OCI-M1 (cell line): ENCODE measurements around the gene ACVRL1.

Experiments
- DNase-seq: peaks from one replicate; lab custom pipeline; 2025; lab: John Stamatoyannopoulos, UW

ACVRL1 gene

DNA sequence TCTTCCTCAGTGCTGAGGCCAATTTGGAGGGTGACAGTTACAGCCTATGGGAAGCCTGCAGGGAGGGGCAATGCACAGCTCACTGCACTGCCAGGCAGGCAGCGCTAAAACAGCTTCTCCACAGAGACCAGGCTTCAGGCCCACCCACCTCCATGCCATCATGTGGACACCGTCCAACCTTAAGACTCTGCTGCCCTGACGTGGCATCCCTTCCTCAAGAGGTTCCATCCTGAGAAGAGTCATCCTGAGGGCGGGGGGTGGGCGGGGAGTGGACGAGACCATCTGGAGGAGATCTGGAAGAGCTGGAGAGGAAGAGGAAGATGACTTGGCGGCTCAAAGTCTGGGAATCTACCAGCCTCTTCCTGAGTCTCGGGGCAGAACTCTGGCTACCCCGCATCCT, 8.4 kb upstream of the ACVRL1 start:
- DNase-seq, result no peak

DNA sequence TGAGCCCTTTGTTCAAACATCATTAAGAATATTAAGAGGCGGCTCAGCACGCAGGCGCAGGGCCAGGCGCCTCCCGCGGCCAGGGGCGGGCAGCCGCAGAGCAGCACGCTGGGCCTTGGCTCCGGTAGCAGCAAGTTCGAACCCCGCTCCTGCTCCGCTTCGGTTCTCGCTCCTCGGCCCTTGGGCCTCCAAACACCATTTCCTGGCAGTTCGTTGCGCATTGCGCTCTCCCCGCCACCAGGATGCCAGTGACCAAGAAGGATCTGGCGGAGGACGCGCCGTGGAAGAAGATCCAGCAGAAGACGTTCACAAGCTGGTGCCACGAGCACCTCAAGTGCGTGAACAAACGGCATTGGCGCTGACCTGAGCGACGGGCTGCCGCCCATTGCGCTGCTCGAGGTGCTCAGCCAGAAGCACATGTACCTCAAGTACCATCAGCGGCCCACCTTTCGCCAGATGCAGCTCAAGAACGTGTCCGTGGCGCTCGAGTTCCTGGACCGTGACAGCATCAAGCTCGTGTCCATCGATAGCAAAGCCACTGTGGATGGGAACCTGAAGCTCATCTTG, 6.9 kb upstream of the ACVRL1 start:
- no peak for DNase-seq

DNA sequence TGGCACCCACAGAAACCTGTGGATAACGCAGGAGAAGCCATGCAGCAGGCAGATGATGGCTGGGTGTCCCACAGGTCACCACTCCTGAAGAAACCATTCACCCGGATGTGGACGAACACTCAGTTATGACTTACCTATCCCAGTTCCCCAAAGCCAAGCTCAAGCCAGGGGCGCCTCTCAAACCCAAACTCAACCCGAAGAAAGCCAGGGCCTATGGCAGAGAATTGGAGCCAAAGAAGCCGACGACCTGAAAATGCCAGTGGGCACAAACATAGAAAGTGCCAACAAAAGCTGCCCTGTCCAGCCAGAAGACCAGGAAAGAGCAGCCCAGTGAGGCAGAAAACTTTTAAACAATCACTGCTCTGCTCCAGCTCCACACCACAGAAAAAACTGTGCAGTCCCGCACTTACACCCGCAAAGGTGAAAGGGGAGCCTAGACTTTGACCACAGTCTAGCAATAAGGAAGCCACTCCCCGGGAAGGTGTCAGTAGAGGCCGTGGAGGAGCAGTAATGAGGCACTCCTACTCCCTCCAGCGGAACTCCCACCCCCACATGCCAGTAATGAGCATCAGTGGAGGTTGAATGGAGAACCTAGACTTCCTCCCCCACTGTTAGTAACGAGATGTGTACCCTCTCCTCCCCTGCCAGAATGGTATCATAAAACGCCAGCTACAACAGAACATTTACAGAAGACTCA, 6.0 kb upstream of the ACVRL1 start:
- DNase-seq, result peak; percentile 11

DNA sequence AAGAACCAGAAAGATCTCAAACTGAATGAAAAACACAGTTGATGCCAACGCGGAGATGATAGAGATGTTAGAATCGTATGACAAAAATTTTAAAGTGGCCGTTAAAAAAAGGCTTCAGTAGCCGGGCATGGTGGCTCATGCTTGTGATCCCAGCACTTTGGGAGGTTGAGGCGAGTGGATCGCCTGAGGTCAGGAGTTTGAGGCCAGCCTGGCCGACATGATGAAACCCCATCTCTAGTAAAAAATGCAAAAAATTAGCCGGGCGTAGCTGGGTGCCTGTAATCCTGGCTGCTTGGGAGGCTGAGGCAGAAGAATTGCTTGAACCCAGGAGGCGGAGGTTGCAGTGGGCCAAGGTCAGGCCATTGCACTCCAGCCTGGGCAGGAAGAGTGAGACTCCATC, 5.4 kb upstream of the ACVRL1 start:
- DNase-seq, result no peak

DNA sequence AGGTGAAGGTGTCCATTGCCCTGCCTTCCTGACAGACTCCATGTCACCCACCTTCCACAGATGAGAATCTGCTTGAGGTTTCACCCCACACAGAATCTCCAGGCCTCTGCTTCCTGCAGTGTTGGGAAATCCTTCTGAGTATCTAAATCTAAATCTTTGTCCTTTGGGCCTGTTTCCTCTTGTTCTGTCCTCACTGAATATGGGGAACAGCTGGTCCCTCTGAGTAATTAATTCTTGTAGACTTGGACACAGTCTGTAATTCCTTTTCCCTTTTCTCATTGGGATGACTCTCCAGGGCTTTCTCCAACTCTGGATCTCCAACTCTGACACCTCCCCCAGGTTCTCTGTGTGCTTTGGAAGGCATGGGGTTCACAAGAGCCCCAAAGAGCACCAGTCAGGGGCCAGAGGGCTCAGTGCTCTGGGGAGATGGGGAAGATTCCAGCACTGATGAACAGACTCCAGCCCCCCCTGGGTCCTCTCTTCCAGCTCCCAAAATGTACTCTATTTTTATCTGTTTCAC, 2.3 kb upstream of the ACVRL1 start:
- DNase-seq, result peak; percentile 60

DNA sequence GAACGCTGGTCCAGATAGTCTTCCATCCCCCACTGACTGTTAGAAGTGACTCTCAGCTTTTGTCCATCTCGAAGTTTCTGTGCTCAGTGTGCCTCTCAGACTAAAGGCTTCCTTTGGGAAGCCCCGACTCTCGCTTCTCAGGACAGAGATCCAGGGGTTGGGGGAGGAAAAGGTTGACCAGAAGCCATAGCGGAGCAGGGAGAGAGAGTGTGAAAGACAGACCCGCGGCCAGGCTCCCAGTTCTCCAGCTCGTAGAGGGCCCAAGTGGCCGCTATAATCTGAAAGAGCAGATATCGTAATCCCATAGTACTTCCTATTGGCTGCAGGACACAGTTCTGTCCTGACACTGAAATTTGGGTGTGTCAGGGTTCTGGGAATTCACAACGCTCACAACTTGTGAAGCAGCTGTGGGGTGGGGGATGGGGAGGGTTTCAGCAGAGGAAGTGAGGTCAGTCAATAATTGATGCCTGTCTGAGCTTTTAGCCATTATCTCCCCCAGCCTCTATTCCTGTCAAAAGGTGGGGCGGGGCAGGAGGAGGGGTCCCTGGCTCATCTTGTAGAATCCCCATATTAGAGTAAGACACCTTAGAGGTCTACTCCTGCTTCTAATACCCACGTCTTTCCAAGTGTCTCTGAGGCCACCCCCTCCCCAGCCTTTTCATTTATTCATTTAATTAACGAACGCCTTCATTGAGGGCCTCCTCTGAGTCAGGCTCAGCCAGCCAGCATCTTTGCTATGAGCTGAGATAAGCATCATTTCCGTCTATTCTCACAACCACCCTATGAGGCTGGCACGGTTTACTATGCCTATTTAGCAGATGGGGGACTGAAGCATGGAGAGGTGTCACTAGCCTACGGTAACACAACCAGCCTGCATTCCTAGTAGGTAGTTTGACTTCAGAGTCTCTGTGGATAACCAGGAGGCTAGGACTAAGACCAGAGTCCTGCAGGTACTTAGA, 1.6 kb upstream of the ACVRL1 start:
- DNase-seq, result peak; percentile 96

DNA sequence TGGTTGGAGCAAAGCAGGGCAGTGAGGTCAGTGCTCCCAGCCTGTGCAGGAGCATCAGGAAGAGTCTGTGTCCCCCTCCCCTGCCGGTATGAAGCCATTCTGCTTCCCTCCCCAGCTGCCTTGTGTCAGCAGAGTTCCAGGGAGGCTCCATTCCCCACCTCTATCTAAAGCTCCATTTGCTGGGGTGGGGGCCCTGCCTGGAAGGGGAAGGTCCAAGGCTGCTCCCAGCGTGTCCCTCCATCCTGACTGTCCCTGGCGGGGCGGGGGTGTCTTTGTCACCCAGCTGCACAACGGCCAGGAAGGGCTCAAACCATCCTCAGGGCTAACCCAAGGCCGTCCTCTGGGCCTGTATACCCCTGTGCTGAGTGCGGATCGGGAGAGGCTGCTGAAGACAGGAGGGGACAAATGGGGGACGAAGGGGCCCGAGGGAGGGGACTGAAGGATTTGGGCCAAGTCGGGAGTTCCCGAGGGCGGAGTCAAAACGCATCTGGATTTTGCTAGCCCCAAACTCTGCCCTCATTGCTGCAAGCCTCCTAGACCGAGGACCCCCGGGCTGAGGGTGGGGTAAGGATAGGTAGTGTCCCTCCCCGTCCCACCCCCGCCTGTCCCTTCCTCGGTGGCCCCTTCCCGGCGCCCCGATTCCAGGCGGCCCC, 748 bp upstream of the ACVRL1 start:
- no peak for DNase-seq

DNA sequence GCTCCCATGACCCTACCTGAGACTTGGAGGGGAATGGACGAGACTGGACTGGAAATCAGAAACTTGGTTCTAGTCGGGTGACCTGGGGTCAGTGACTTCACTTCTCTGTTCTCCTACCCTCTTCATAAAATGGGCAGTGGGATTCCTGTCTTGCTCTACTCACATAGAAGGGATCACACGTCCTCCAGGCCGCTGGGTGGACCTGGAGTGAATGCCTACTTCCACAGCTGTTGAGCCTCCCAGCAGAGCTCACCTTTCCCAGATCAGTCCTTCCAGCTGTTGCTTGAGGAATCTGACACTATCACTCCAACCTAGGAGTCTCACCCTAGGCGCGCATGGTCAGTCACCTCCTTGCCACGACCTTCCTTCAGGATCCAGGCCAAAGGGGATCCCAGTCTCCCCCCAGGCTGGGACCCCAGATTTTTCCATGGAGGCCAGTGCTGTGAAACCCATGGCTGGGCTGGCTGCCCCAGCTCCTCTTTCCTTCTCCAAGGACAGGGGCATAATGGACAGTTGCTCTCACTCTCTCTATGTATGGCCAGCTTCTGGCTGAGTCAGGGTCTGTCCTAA, 637 bp downstream of the ACVRL1 start:
- DNase-seq, result no peak

DNA sequence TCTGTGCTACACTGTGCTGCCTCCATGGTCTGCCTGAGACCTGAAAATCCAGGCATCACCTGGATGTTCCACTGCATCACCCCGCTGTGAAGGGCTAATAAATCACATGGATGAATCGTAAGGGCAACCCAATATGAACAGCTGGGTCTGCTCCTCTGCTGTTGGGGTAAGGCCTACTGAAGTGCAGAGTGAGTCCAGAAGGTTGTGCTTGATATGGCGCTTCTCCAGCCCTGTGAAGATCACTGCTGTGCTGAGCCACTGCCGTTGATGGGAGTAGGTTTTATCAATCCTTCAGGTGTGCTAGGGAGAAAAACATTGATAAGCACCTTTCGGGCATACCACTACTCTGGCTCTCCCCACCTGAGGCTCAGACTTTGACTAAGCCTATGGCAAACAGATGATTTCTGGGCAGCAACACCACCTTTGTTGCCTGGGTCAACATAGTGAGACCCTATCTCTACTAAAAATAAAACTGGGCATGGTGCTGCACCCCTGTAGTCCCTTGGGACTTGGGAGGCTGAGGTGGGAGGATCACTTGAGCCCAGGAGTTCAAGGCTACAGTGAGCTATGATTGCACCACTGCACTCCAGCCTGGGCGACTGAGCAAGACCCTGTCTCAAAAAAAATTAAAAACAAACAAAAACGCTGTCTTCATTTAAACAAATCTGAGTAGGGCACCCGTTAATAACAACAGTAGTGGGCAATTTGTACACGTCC, 1.7 kb downstream of the ACVRL1 start:
- no peak for DNase-seq

DNA sequence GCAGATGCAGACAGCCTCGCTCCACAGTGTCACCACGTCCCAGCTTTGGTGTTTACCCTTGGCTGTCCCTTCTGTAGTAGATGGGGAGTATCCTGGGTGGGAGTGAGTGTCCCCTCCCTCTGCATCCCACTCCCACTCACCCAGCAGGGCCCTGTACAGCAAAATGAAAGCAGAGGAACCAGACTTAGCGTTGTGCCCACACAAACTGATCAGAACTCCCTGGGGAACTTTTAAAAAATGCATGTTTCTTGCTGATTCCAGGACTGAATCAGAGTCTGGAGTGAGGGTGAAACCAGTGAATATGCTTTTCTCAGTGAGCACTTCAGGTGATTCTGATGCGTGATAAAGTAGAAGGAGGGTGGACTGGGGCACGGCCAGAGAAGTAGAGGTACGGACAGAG, 2.9 kb downstream of the ACVRL1 start:
- DNase-seq, result no peak

DNA sequence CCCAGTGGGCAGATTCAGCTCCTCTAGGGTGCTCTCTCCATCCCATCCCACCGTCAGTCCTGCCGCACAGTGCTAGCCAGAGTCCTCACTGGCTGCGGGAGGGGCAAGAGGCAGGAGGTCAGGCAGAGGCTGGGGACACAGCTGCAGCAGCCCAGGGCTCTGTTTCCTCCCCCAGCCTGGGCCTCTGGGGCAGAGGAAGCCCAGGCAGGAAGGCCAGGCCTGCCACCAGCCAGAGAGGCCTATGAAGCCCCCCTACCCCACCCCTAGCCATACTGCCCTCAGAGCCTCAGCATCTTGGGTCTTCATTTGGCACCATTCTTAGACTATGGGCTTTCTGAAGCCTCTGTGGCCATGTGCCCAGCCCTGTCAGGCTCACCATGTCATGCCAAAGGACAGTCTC, 3.4 kb downstream of the ACVRL1 start:
- no peak for DNase-seq

DNA sequence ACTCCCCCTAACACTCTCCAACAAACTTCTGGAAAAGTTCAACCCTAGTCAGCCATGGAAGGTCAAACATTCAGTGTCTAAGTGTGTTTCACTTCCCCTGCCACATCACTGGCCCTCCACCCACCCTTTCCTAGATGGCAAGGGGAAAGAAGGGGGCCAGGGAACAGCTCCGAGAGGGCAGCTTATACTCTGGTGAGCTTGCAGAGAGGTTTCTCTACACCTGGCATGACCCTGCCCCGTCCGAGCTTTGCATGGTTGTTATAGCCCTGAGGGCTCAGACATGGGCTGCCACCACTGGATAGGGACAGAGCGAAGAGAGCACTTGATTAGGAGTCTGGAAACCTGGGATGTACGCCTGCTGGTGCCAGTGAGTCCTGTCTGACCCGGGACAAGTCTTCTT, 4.0 kb downstream of the ACVRL1 start:
- DNase-seq, result no peak

DNA sequence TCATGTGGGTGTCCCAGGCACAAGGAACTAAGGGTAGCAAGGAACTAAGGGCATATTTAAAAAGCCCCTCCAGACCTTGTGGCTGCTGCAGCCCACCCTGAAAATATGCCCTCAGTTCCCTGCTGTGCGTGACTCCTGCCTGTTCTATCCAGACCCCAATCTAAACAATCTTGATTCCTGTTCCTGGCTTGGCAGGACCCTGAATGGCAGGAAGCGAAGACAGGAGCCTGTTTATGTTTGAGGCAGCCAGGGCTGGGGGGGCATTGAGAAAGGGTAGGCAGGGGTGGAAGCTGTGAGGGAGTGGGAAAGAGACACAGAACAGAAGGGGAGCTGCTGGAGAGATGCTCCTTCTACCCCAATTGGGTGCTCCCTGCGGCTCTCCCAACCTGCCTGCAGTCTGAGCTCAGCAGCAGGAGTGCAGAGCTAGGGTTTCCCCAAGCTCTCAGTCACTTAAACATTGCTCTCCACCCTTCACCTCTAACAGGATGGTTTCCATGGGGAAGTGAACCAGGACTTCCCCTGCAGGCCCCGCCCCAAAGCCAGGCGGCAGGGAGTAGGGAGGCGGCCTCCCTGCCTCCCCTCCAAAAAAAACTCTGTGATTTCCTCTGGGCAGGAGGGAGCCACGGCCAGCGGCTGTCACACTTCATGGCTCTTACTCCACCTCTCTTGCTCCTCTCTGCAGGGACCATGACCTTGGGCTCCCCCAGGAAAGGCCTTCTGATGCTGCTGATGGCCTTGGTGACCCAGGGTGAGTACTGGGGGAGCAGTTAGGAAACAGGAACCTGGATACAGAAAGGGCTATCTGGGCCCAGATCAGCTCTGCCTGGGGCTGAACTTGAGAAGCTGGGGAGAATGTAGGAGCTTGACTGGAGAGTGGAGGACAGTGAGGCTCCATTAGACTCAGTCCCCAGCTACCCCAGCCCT, 4.7 kb downstream of the ACVRL1 start:
- peak; percentile 76 for DNase-seq

DNA sequence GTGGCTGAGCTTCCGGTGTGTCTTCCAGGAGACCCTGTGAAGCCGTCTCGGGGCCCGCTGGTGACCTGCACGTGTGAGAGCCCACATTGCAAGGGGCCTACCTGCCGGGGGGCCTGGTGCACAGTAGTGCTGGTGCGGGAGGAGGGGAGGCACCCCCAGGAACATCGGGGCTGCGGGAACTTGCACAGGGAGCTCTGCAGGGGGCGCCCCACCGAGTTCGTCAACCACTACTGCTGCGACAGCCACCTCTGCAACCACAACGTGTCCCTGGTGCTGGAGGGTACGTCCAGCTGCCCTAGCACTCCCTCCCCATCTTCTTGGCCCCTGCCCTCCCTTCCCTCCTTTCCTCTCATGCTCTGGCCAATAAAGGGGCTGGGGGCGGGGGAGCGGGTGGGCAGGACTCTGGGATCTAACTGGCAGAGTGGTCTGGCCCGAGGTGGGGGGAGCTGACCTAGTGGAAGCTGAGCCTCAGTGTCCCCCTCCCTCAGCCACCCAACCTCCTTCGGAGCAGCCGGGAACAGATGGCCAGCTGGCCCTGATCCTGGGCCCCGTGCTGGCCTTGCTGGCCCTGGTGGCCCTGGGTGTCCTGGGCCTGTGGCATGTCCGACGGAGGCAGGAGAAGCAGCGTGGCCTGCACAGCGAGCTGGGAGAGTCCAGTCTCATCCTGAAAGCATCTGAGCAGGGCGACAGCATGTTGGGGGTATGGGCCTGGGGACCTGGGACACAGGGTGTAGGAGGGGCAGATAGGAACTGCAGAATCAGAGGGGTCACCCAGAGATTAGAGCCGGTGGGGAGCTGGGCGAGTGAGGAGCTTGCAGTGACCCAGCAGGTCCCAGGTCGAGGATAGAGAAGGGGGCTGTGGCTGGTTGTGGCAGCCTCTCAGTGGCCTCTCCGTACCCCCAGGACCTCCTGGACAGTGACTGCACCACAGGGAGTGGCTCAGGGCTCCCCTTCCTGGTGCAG, 6.0 kb downstream of the ACVRL1 start:
- DNase-seq, result no peak

DNA sequence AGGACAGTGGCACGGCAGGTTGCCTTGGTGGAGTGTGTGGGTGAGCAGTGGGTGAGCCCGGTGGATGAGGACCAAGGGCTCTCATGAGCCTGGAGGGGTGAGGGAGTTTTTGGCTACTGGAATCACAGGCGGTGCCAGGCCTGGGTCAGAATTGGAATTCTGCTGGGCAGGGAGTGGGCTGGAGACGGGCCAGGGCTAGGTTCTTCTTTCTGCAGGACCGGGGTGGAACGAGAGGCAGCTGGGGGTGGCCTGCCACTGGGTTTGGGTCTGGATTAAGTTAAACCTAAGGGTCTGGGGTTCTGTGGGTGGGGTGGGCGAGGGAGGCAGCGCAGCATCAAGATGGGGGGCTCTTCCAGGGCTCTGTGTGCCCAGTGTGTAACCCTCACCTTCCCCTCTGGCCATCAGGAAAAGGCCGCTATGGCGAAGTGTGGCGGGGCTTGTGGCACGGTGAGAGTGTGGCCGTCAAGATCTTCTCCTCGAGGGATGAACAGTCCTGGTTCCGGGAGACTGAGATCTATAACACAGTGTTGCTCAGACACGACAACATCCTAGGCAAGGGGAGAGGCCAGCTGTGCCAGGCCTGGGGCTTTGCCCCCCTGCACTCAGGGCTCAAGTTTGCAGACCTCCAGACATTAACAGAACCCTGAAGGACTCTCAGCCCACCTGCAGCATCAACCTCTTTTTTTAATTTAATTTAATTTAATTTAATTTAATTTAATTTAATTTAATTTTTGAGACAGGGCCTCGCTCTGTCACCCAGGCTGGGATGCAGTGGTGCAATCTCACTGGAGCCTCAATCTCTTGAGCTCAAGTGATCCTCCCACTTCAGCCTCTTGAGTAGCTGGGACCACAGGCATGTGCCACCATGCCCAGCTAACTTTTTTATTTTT, 7.0 kb downstream of the ACVRL1 start:
- DNase-seq, result no peak

DNA sequence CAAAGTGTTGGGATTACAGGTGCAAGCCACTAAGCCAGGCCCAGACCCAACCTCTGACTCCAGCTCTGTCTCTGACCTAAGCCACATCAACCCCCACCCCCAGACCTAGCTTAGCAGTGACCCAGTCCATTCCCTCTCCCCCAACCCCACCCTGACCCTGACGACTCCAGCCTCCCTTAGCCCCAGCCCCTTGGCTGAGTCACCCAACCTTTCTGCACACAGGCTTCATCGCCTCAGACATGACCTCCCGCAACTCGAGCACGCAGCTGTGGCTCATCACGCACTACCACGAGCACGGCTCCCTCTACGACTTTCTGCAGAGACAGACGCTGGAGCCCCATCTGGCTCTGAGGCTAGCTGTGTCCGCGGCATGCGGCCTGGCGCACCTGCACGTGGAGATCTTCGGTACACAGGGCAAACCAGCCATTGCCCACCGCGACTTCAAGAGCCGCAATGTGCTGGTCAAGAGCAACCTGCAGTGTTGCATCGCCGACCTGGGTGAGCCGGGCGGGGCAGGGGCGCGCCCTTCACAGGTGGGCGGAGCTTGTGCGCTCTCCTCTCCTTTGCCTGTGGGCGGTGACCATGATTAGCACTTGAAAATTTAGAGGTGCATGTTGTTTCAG, 7.8 kb downstream of the ACVRL1 start:
- no peak for DNase-seq

DNA sequence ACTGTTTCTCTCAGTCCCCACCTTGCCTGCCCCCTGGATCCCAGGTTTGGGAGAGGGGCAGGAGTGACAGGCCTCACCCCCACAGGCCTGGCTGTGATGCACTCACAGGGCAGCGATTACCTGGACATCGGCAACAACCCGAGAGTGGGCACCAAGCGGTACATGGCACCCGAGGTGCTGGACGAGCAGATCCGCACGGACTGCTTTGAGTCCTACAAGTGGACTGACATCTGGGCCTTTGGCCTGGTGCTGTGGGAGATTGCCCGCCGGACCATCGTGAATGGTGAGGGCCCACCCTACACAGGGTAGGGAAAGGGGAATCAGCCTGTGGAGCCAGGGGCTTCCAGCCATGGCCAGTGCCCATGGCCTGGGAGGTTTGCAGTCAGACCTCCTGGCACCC, 8.6 kb downstream of the ACVRL1 start:
- DNase-seq, result no peak
